GM19452 (cell line): Measurements from ENCODE around the gene CFL1.

Experiments used
- ATAC-seq: cut with Tn5 transposase; IDR thresholded peaks from one replicate; pipeline ENCODE4 v1.9.1; 2021; ENCODE audit not compliant: unreplicated experiment

The CFL1 gene

GRCh38 chr11:65888163-65888814 lies 30.3 kb upstream of the CFL1 start, which contains the start of gene FIBP:
TSS of gene FIBP (minus strand) at chr11:65888471. CDS start at chr11:65888418, 53 bp downstream.
- ATAC-seq, result peak; percentile 51

DNA sequence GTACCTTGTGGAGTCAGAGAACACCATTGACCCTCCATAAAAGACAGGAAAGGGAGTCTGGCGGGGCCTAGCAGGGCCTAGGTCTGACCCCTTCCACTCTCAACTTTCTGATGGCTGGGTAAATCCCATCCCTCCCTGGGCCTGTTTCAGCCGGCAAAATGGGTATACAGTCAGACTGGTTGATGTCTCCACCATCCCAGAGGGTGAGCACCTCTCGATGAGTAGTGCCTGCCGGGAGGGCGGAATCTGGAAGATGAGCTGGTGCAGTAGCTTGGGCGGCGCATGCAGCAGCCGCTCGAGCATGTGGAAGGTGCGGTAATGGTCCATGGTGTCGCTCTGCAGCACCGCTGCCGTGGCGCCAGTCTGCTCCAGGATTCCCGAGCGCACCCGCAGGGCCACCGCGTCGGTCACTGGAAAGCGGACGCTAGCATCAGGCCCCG lies 29.8 kb upstream of the CFL1 start:
- no peak for ATAC-seq

- ATAC-seq, result no peak
Measured at GRCh38 chr11:65886826-65887722, 29.1 kb upstream of the CFL1 start.

- ATAC-seq, result no peak
Measured at GRCh38 chr11:65885808-65886536, 28.0 kb upstream of the CFL1 start.

DNA sequence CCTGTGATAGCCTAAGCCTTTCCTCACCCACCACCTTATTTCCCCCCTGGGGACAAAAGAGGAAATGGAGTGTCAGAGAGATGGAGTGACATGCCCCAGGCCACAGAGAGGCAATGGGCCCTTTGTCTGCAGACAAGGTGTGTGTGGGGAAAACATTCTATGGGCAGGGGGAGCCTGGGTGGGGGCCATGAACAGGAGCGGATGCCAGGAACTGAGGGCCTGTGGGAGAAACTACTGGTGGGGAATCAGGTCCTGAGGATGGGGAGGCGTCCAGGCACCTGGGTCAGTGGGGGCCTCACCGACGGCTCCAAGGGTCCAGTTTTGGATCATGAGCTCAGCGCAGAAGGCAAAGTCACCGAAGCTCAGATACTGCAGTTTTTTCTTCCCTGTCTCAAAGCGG lies 27.3 kb upstream of the CFL1 start:
- no peak for ATAC-seq

DNA sequence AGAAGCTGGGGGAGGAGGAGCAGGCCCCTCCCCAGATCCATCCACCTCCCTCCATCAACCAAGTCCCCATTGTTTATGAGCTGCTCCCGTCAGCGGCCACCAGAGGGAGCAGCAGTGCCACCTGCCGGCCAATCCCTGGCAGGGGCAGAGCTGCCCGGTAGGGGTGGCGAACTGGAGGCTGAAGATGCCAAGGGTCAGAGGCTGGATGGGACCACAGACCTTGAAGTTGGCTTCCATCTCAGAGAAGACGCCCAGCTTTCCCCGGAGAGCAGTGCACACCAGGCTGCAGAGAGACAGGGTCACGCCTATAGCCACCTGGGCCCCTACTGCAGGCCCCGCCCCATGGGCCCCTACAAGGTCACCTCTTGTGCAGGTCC lies 26.7 kb upstream of the CFL1 start:
- ATAC-seq, result no peak

GRCh38 chr11:65883786-65884715 lies 26.1 kb upstream of the CFL1 start:
- no peak for ATAC-seq

DNA sequence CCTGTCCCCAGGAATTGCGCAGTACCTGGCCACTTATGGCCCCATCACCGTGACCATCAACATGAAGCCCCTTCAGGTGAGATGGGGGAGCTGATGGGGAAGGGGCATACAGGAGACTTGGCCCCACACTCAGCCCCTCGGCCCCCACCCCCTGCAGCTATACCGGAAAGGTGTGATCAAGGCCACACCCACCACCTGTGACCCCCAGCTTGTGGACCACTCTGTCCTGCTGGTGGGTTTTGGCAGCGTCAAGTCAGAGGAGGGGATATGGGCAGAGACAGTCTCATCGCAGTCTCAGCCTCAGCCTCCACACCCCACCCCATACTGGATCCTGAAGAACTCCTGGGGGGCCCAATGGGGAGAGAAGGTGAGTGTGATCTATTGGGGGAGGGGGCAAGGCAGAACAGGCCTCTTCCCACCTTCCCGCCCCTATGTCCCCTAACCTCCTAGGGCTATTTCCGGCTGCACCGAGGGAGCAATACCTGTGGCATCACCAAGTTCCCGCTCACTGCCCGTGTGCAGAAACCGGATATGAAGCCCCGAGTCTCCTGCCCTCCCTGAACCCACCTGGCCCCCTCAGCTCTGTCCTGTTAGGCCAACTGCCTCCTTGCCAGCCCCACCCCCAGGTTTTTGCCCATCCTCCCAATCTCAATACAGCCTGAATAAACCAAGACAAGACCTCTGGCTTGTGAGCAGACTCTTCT lies 25.2 kb upstream of the CFL1 start:
- ATAC-seq, result no peak

DNA sequence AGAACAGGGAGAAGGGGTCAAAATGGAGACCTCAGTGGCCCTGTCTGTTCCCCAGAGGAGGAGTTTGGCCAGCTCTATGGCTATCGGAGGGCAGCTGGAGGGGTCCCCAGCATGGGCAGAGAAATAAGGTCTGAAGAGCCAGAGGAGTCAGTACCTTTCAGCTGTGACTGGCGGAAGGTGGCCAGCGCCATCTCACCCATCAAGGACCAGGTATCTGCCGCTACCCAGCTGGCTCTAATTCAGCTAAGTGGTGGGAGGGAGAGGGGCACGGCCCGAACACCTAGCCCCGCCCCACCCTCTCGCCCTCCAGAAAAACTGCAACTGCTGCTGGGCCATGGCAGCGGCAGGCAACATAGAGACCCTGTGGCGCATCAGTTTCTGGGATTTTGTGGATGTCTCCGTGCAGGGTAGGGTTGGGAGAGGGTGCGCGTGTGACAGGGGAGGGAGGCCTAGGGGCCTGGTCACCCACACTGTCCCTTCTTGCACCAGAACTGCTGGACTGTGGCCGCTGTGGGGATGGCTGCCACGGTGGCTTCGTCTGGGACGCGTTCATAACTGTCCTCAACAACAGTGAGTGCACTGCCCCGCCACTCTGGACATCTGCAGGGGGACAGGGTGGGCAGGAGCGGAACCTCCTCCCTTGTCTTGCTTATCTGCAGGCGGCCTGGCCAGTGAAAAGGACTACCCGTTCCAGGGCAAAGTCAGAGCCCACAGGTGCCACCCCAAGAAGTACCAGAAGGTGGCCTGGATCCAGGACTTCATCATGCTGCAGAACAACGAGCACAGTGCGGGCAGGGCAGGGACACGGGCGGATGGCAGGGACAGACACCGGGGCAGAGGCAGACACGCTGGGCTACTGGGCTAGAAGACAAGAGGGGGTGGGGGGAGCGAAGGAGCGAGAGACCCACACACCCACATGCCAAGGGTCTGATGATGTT lies 24.4 kb upstream of the CFL1 start:
- no peak for ATAC-seq

DNA sequence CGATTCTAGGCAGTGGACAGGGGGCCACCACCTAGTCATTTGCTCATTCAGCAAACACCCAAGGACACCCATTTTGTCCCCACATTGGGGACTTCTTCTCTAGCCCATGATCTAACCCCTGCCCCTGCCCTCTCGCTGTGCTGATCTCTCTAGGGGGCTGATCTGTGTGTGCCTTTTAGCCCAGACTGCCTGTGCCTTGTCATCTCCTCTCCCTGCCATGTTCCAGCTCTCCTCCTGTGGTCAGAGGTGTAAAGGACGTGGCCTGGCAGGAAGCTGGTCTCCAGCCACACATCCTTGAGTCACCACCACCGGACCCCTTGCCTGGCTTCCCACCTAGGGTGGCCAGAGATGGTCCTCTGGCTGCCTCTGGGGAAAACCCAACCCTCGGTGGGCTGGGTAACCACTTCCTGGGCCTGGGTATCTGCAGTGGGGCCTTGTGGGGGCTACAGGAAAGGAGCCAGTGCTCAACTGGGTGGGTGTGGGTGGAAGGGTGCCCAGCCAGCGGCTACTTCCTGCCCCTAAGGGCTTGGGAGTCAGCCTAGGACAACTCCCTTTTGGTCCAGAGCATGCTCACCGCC lies 23.0 kb upstream of the CFL1 start:
- ATAC-seq, result no peak

- ATAC-seq, result no peak
Measured at GRCh38 chr11:65880027-65880426, 22.0 kb upstream of the CFL1 start.

DNA sequence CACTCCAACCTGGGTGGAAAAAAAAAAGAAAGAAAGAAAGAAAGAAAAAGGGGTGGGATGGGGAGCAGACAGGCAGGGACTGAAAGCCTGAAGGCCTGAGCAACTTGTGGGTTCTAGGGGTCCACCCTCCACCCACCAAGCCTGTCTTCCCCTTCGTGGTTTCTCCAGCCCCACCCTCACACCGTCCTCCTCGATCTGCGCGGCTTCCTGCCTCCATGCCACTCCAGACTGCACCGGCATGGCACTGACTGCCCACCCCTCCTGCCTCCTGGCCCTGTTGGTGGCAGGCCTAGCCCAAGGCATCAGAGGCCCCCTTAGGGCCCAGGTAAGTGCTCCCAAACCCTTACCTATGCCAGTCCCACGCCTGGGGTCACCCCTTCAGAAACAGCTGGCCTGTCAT lies 21.6 kb upstream of the CFL1 start, which contains the start of gene CTSW:
Gene CTSW (plus strand): TSS at position 221 of the 400 bp plus-strand sequence. CDS start 18 bp downstream, at position 239.
- no peak for ATAC-seq

GRCh38 chr11:65873318-65874156 lies 15.6 kb upstream of the CFL1 start:
- peak; percentile 76 for ATAC-seq

- no peak for ATAC-seq
Measured at GRCh38 chr11:65872586-65873317, 14.8 kb upstream of the CFL1 start, which contains the start of gene EFEMP2. TSS of gene EFEMP2 (minus strand) at chr11:65872800. CDS start at chr11:65872354, 446 bp downstream.

GRCh38 chr11:65871811-65872548 lies 14.0 kb upstream of the CFL1 start:
- ATAC-seq, result no peak
